ENCODE data around the gene FAM200A.

DNA sequence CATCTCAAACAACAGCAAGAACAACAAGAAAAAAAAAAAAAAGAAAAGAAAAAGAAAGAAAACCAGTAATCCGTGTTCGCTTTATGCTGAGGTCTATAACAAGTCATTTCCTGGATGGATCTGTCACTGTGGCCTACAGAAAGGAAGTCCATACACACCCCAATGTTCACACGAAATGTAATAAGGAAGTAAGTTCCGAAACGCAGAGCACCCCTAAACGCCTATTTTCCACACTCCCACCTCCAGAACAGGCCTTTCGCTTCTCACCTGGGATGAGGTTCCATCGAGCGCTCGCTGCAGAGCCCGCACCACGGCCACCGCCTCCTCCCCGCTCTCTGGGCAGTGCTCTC is 52.6 kb downstream of the FAM200A start:
- TF ChIP-seq POLR2A (IDR thresholded peaks at IDR 0.05; ENCODE audit: low read depth, low read length) (no peak), FOS (IDR thresholded peaks at IDR 0.05; ENCODE audit: low read depth, low read length) (no peak), RAD21 (IDR thresholded peaks at IDR 0.05; ENCODE audit: low read length) (no peak), BHLHE40 (IDR thresholded peaks at IDR 0.05; ENCODE audit: low read depth, low read length) (no peak)
- TF ChIP-seq, protein P1, sequence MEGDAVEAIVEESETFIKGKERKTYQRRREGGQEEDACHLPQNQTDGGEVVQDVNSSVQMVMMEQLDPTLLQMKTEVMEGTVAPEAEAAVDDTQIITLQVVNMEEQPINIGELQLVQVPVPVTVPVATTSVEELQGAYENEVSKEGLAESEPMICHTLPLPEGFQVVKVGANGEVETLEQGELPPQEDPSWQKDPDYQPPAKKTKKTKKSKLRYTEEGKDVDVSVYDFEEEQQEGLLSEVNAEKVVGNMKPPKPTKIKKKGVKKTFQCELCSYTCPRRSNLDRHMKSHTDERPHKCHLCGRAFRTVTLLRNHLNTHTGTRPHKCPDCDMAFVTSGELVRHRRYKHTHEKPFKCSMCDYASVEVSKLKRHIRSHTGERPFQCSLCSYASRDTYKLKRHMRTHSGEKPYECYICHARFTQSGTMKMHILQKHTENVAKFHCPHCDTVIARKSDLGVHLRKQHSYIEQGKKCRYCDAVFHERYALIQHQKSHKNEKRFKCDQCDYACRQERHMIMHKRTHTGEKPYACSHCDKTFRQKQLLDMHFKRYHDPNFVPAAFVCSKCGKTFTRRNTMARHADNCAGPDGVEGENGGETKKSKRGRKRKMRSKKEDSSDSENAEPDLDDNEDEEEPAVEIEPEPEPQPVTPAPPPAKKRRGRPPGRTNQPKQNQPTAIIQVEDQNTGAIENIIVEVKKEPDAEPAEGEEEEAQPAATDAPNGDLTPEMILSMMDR (conservative IDR thresholded peaks at IDR 0.05; ENCODE audit: low read depth, low read length), result no peak
- TF ChIP-seq, protein P2, sequence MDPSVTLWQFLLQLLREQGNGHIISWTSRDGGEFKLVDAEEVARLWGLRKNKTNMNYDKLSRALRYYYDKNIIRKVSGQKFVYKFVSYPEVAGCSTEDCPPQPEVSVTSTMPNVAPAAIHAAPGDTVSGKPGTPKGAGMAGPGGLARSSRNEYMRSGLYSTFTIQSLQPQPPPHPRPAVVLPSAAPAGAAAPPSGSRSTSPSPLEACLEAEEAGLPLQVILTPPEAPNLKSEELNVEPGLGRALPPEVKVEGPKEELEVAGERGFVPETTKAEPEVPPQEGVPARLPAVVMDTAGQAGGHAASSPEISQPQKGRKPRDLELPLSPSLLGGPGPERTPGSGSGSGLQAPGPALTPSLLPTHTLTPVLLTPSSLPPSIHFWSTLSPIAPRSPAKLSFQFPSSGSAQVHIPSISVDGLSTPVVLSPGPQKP (IDR thresholded peaks at IDR 0.05; ENCODE audit: borderline replicate concordance, low read depth, low read length), result no peak

Measured in IMR-90 (cell line).